Kidney tubule cell (primary cell): ENCODE measurements around the gene SERINC5.
"Not testable (repeated sequence)": the region's sequence is repeated elsewhere in the genome, so short reads cannot be mapped to it uniquely, and the experiment has no call there.

Experiments used
- DNase-seq: peaks from one replicate; pipeline ENCODE4 v3.0.0-alpha.2; 2018; ENCODE audit warnings: low spot score

Gene SERINC5

GRCh38 chr5:80136798-80137197, 119.0 kb downstream of the SERINC5 start:
- DNase-seq, result not testable (repeated sequence)

GRCh38 chr5:80134876-80135275, 121.0 kb downstream of the SERINC5 start:
- DNase-seq, result no peak

GRCh38 chr5:80129146-80129545, 126.7 kb downstream of the SERINC5 start:
- DNase-seq, result no peak

- DNase-seq, result no peak
Measured at GRCh38 chr5:80128141-80128540, 127.7 kb downstream of the SERINC5 start.

GRCh38 chr5:80127116-80127552, 128.7 kb downstream of the SERINC5 start:
- no peak for DNase-seq

GRCh38 chr5:80125962-80126480, 129.8 kb downstream of the SERINC5 start:
- peak; percentile 69 for DNase-seq

- DNase-seq, result no peak
Measured at GRCh38 chr5:80125022-80125961, 130.6 kb downstream of the SERINC5 start.

GRCh38 chr5:80124121-80124918, 131.5 kb downstream of the SERINC5 start:
- DNase-seq, result no peak

GRCh38 chr5:80122579-80122978, 133.3 kb downstream of the SERINC5 start:
- no peak for DNase-seq

GRCh38 chr5:80119372-80119771, 136.5 kb downstream of the SERINC5 start:
- DNase-seq, result no peak

- no peak for DNase-seq
Measured at GRCh38 chr5:80117446-80117845, 138.4 kb downstream of the SERINC5 start.

- no peak for DNase-seq
Measured at GRCh38 chr5:80116465-80116864, 139.4 kb downstream of the SERINC5 start.

GRCh38 chr5:80116000-80116399, 139.8 kb downstream of the SERINC5 start:
- DNase-seq, result no peak

GRCh38 chr5:80114860-80115259, 141.0 kb downstream of the SERINC5 start:
- DNase-seq, result no peak

GRCh38 chr5:80111376-80111990, 144.4 kb downstream of the SERINC5 start:
- not testable (repeated sequence) for DNase-seq

GRCh38 chr5:80109646-80110478, 146.0 kb downstream of the SERINC5 start:
- no peak for DNase-seq

GRCh38 chr5:80106916-80107315, 148.9 kb downstream of the SERINC5 start:
- no peak for DNase-seq

GRCh38 chr5:80105698-80106439, 150.0 kb downstream of the SERINC5 start:
- no peak for DNase-seq

GRCh38 chr5:80103371-80103770, 152.5 kb downstream of the SERINC5 start:
- DNase-seq, result no peak

GRCh38 chr5:80101993-80102392, 153.9 kb downstream of the SERINC5 start:
- DNase-seq, result no peak

- no peak for DNase-seq
Measured at GRCh38 chr5:80097451-80097850, 158.4 kb downstream of the SERINC5 start.
